Endothelial cell of umbilical vein (primary cell): ENCODE results near the gene SNAPIN. TPM values are rescaled to one million over a fixed set of nuclear protein-coding genes. Genes with fewer than 3 reads are reported as not detected.

Experiments used
- BruUV-seq: library from RNA; stranded (reverse); fragments of 400-500 nt; replicated peaks from 2 replicates; lab custom pipeline; 2021; lab: Mats Ljungman, UMichigan
- CTCF ChIA-PET: fragments of 300-600, 350-600 bp; sonication (Branson Sonifier 250); formaldehyde crosslinking; loops from one replicate; lab custom pipeline; 2021; ENCODE audit warnings: antibody characterized with exemption, inconsistent platforms; lab: Charles Lee
- POLR2A ChIA-PET: fragments of 300-600, 350-600 bp; sonication (Branson Sonifier 250); formaldehyde crosslinking; loops from one replicate; lab custom pipeline; 2021; ENCODE audit warnings: antibody characterized with exemption, inconsistent platforms; lab: Charles Lee
- DNase-seq: peaks from one replicate; pipeline ENCODE4 v3.0.0-alpha.2; 2011; ENCODE audit warnings: low read depth, low spot score
- FAIRE-seq: peaks from 2 replicates; lab custom pipeline; 2011; peaks lifted over from hg19 to GRCh38; lab: Jason Lieb, UNC
- H2AFZ ChIP-seq: 2 replicates; pipeline ENCODE4 v1.6.0; 2012; ENCODE audit warnings: low read depth, low read length, control low read depth, inconsistent platforms
- H3K27ac ChIP-seq: 2 replicates; pipeline ENCODE4 v1.5.1; 2011; ENCODE audit warnings: low read depth, mild to moderate bottlenecking, control low read depth, low read length, moderate library complexity; ENCODE audit not compliant: insufficient read depth
- H3K27me3 ChIP-seq, 2 experiments: 2 replicates each; pipeline versions ENCODE4 v1.6.0 to v1.6.1; 2011; ENCODE audit warnings: low read length in 2 of 2, mixed read lengths in 1 of 2; ENCODE audit not compliant: control insufficient read depth in 2 of 2, insufficient read depth in 2 of 2
- H3K36me3 ChIP-seq, 2 experiments: 2 replicates in 1 of 2; 3 replicates in 1 of 2; pipeline ENCODE4 v1.5.1; 2011; ENCODE audit warnings: low read length in 2 of 2, mild to moderate bottlenecking in 1 of 2, moderate library complexity in 1 of 2; ENCODE audit not compliant: control insufficient read depth in 2 of 2, insufficient read depth in 2 of 2; ENCODE audit errors: extremely low read depth in 1 of 2
- H3K4me1 ChIP-seq: 3 replicates; pipeline ENCODE4 v1.5.1; 2011; ENCODE audit warnings: mild to moderate bottlenecking, low read length; ENCODE audit not compliant: control insufficient read depth, insufficient read depth; ENCODE audit errors: extremely low read depth
- H3K4me2 ChIP-seq: 2 replicates; pipeline ENCODE4 v1.6.1; 2011; ENCODE audit warnings: low read length, control low read depth, mixed read lengths; ENCODE audit not compliant: insufficient read depth
- H3K4me3 ChIP-seq, 3 experiments: fragments of 200-600 bp in 1 of 3; sonication (generic), shearing (Covaris generic) in 1 of 3; replicated peaks in 1 of 3; 2 replicates each; pipeline ENCODE4 v1.5.1; 2011 to 2016; ENCODE audit warnings: control low read depth in 3 of 3, low read length in 3 of 3, mild to moderate bottlenecking in 2 of 3, inconsistent platforms in 1 of 3, low read depth in 1 of 3, moderate library complexity in 1 of 3; ENCODE audit not compliant: insufficient read depth in 1 of 3
- H3K79me2 ChIP-seq: 2 replicates; pipeline ENCODE4 v1.6.0; 2012; ENCODE audit warnings: low read length, inconsistent platforms; ENCODE audit not compliant: control insufficient read depth, insufficient read depth
- H3K9ac ChIP-seq: replicated peaks from 2 replicates; pipeline ENCODE3; 2011; ENCODE audit warnings: low read length, control low read depth; ENCODE audit not compliant: insufficient read depth; ENCODE audit errors: extremely low read depth
- H3K9me1 ChIP-seq: replicated peaks from 3 replicates; pipeline ENCODE4 v1.6.0; 2011; ENCODE audit warnings: mild to moderate bottlenecking, low read length; ENCODE audit not compliant: control insufficient read depth, insufficient read depth; ENCODE audit errors: extremely low read depth
- H3K9me3 ChIP-seq: replicated peaks from 2 replicates; pipeline ENCODE4 v1.5.1; 2012; ENCODE audit warnings: low read length, inconsistent platforms; ENCODE audit not compliant: control insufficient read depth, insufficient read depth
- H4K20me1 ChIP-seq: replicated peaks from 2 replicates; pipeline ENCODE3; 2011; ENCODE audit warnings: mild to moderate bottlenecking, low read length; ENCODE audit not compliant: control insufficient read depth, insufficient read depth; ENCODE audit errors: extremely low read depth
- EZH2 ChIP-seq: IDR thresholded peaks from 2 replicates; pipeline ENCODE4 v1.6.1; 2012; ENCODE audit warnings: borderline replicate concordance, low read depth, mild to moderate bottlenecking, moderate library complexity, low read length, inconsistent platforms; ENCODE audit not compliant: severe bottlenecking
- FOS ChIP-seq: IDR thresholded peaks from 2 replicates; pipeline ENCODE4 v1.6.1; 2011; ENCODE audit warnings: mild to moderate bottlenecking, low read length, moderate library complexity, borderline replicate concordance; ENCODE audit not compliant: insufficient read depth
- GATA2 ChIP-seq: IDR thresholded peaks from 2 replicates; pipeline ENCODE4 v1.7.0; 2011; ENCODE audit warnings: low read depth, mild to moderate bottlenecking, moderate library complexity, mixed read lengths, low read length; ENCODE audit not compliant: insufficient read length, insufficient read depth
- JUN ChIP-seq: IDR thresholded peaks from 2 replicates; pipeline ENCODE4 v1.6.1; 2011; ENCODE audit warnings: borderline replicate concordance, low read depth; ENCODE audit not compliant: insufficient read length, insufficient read depth
- MYC ChIP-seq: IDR thresholded peaks from one replicate; pipeline ENCODE4 v1.6.1; 2011; ENCODE audit warnings: mild to moderate bottlenecking, low read depth, low read length
- POLR2A ChIP-seq: IDR thresholded peaks from 2 replicates; pipeline ENCODE4 v1.6.1; 2012; ENCODE audit warnings: low read depth, mild to moderate bottlenecking, control low read depth, low read length
- POLR2AphosphoS5 ChIP-seq: IDR thresholded peaks from 2 replicates; pipeline ENCODE4 v1.6.1; 2012; ENCODE audit warnings: low read depth, mild to moderate bottlenecking, control low read depth, low read length, moderate library complexity; ENCODE audit not compliant: insufficient read depth
- dilution Hi-C: fragments of 300-500 bp; cut with MboI; formaldehyde crosslinking; loops from one replicate; pipeline ENCODE4 v1.15.0; 2019; ENCODE audit warnings: low sequenced_read_pairs; ENCODE audit not compliant: extremely low pct_ligation_motif_present
- intact Hi-C: fragments of 100-400 bp; cut with micrococcal nuclease; formaldehyde crosslinking; loops from one replicate; pipeline ENCODE4 v1.10.0; 2022
- polyA plus RNA-seq, 4 experiments: library from polyadenylated mRNA; depleted of rRNA in 3 of 4; stranded (reverse) in 3 of 4; unstranded in 1 of 4; fragments of >200 nt; gene quantifications; 2 replicates each; pipeline versions ENCODE4 v1.2.1 to v1.2.3, GENCODE V29; 2011 to 2012; ENCODE audit warnings: missing spikeins in 1 of 4
- total RNA-seq: library from RNA; stranded (reverse); gene quantifications from 2 replicates; pipeline ENCODE4 v1.2.3, GENCODE V29; 2021
- TF ChIP-seq, protein P1 (sequence below): IDR thresholded peaks from 2 replicates; pipeline ENCODE4 v1.6.1; 2011; ENCODE audit not compliant: insufficient read depth, insufficient read length
- TF ChIP-seq, protein P2 (sequence below), 2 donors: IDR thresholded peaks; 1 replicate in 1 of 2; 2 replicates in 1 of 2; pipeline ENCODE4 v1.5.1; 2011; ENCODE audit warnings: low read length in 2 of 2, mild to moderate bottlenecking in 2 of 2, moderate library complexity in 2 of 2, control low read depth in 1 of 2, inconsistent platforms in 1 of 2, low read depth in 1 of 2; ENCODE audit not compliant: insufficient read depth in 1 of 2; ENCODE audit errors: extremely low read depth in 1 of 2

Gene SNAPIN
- total and polyA plus RNA-seq, 2 donors (not counting 3 experiments of a cell fraction or from before 2014, with no cell fraction given), result 36.8 to 55.1 TPM

DNA sequence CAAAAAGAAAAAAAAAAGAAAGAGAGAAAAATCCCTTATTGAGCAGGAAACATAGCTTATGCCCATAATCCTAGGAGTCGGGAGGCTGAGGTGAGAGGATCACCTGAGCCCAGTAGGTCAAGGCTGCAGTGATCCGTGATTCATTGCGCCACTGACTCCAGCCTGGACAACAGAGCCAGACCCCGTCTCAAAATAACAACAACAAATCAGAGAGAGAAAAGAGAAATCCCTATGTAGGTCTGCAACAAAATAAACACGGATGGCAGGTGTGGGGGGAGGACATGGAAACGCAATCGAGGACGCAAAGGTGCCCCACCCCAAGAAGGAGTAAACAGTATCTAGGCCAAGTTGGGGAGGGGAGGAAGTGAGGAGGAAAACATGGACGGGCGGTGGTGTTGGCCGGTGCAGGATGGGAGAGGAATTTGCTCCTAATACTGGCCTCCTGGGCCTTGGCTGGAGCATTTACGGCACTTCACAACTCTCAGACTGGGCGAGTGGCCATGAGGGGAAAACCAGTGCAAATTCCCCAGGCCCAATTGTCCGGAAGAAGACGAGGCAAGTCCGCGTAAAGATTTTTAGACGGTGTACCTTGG lies 25.2 kb upstream of the SNAPIN start:
- peak overlapping the region; percentile 94 for H3K27ac ChIP-seq
- no peaks in the 10 kb centered on the region for H3K27me3 ChIP-seq
- peaks cover 38% of the 10 kb centered on the region for H3K79me2 ChIP-seq
- FAIRE-seq, result no peak
- H3K4me1 ChIP-seq, result peaks cover 11% of the 10 kb centered on the region
- ChIA-PET POLR2A (interaction anchor here (0.5 to 2.0 kb wide), 19 partner anchors 8 to 98 kb away, joined by 3 to 28 read pairs (median 5); partner anchors contain the start of genes S100A14, S100A16, S100A6 and SNAPIN), CTCF (interaction anchor here (0.9 to 2.5 kb wide), 11 partner anchors 13 to 123 kb away, joined by 3 to 29 read pairs (median 5); partner anchors contain the start of gene ILF2)
- no peak for TF ChIP-seq MYC
- no peak for TF ChIP-seq EZH2
- TF ChIP-seq GATA2, result no peak
- TF ChIP-seq POLR2A, result no peak
- TF ChIP-seq, protein P1, sequence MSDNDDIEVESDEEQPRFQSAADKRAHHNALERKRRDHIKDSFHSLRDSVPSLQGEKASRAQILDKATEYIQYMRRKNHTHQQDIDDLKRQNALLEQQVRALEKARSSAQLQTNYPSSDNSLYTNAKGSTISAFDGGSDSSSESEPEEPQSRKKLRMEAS, result no peak
- TF ChIP-seq, protein P2, sequence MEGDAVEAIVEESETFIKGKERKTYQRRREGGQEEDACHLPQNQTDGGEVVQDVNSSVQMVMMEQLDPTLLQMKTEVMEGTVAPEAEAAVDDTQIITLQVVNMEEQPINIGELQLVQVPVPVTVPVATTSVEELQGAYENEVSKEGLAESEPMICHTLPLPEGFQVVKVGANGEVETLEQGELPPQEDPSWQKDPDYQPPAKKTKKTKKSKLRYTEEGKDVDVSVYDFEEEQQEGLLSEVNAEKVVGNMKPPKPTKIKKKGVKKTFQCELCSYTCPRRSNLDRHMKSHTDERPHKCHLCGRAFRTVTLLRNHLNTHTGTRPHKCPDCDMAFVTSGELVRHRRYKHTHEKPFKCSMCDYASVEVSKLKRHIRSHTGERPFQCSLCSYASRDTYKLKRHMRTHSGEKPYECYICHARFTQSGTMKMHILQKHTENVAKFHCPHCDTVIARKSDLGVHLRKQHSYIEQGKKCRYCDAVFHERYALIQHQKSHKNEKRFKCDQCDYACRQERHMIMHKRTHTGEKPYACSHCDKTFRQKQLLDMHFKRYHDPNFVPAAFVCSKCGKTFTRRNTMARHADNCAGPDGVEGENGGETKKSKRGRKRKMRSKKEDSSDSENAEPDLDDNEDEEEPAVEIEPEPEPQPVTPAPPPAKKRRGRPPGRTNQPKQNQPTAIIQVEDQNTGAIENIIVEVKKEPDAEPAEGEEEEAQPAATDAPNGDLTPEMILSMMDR (IDR thresholded peaks at IDR 0.05; ENCODE audit: extremely low read depth in 1 of 2, insufficient read depth in 1 of 2, low read depth in 1 of 2, low read length in 2 of 2), result no peak
- TF ChIP-seq JUN, result no peak
- no peak for TF ChIP-seq FOS
- TF ChIP-seq POLR2AphosphoS5, result no peak
- H3K9ac ChIP-seq, result peak overlapping the region; percentile 100
- H3K4me3 ChIP-seq, result peak overlapping the region in 2 of 3 experiments; percentile 34 to 35
- H3K9me1 ChIP-seq, result no peaks in the 10 kb centered on the region
- no peak for DNase-seq
- peaks cover 8 to 12% of the 10 kb centered on the region in 2 experiments for H3K36me3 ChIP-seq
- no TSS peak for BruUV-seq
- H3K9me3 ChIP-seq, result no peaks in the 10 kb centered on the region
- H2AFZ ChIP-seq, result peak overlapping the region; percentile 64
- peak overlapping the region; percentile 78 for H3K4me2 ChIP-seq
- no peaks in the 10 kb centered on the region for H4K20me1 ChIP-seq
- dilution Hi-C loops, result no loop called here
- intact Hi-C loops, result loop anchor here (1.0 to 5.0 kb wide), 2 partner anchors 39 to 100 kb away; partner anchors contain the start of gene ILF2
